HG03103 (cell line): ENCODE measurements around the gene BOC.

ENCODE experiments used
- ATAC-seq: cut with Tn5 transposase; IDR thresholded peaks from one replicate; pipeline ENCODE4 v1.9.1; 2021; ENCODE audit warnings: low read depth; ENCODE audit not compliant: unreplicated experiment

BOC gene

GRCh38 chr3:113247675-113248458, 36.5 kb downstream of the BOC start:
- ATAC-seq = no peak

GRCh38 chr3:113249111-113249510, 37.8 kb downstream of the BOC start:
- ATAC-seq = no peak

GRCh38 chr3:113249601-113250000, 38.2 kb downstream of the BOC start:
- no peak for ATAC-seq

- ATAC-seq = no peak
Observed at GRCh38 chr3:113250566-113250965, 39.2 kb downstream of the BOC start.

- ATAC-seq = no peak
Observed at GRCh38 chr3:113251817-113252216, 40.5 kb downstream of the BOC start.

- ATAC-seq = no peak
Observed at GRCh38 chr3:113252553-113252952, 41.2 kb downstream of the BOC start.

GRCh38 chr3:113253702-113254101, 42.3 kb downstream of the BOC start:
- no peak for ATAC-seq

- ATAC-seq = no peak
Observed at GRCh38 chr3:113254171-113254947, 43.0 kb downstream of the BOC start.

- no peak for ATAC-seq
Observed at GRCh38 chr3:113255100-113255853, 43.9 kb downstream of the BOC start.

- ATAC-seq = no peak
Observed at GRCh38 chr3:113255854-113256615, 44.7 kb downstream of the BOC start.

- ATAC-seq = no peak
Observed at GRCh38 chr3:113258361-113258760, 47.0 kb downstream of the BOC start.

- no peak for ATAC-seq
Observed at GRCh38 chr3:113259196-113259595, 47.8 kb downstream of the BOC start.

GRCh38 chr3:113261063-113261625, 49.8 kb downstream of the BOC start:
- ATAC-seq = no peak

GRCh38 chr3:113261626-113262303, 50.4 kb downstream of the BOC start:
- no peak for ATAC-seq

GRCh38 chr3:113262304-113262665, 50.9 kb downstream of the BOC start:
- ATAC-seq = no peak

- ATAC-seq = no peak
Observed at GRCh38 chr3:113263020-113263419, 51.7 kb downstream of the BOC start.

GRCh38 chr3:113263778-113264177, 52.4 kb downstream of the BOC start:
- ATAC-seq = no peak

GRCh38 chr3:113264283-113265131, 53.1 kb downstream of the BOC start:
- ATAC-seq = no peak

- no peak for ATAC-seq
Observed at GRCh38 chr3:113265231-113265630, 53.9 kb downstream of the BOC start.
